ENCODE measurements around the gene PHF21A. TPM values are rescaled to one million over a fixed set of nuclear protein-coding genes. Genes with fewer than 3 reads are reported as not detected.

Gene PHF21A
- total and polyA plus RNA-seq, 2 of the 8 experiments (the other 6 are each of a cell fraction or from before 2014, with no cell fraction given): 17.6 to 40.3 TPM

DNA sequence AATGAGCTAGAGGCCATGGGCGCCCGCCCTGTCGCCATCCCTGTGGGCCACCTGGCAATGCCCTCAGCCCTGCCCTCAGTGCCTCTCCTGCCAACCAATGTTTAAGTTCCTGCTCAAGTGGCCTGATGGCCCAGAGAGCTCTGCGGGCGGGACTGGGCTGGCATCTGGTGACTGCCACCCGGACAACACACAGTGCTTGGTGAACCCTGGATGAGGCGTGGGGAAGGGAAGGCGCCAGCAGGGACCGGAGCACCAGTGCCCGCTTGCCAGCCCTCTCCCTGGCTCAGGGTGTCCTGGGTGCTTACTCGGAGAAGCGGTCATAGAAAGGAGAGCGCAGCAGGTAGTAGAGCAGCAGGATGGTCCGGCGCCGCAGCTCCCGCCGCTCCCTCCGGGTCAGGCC lies 207.7 kb downstream of the PHF21A start:
- Histone ChIP-seq H3K4me2 (ENCODE audit: insufficient read depth in 1 of 2, low read depth in 2 of 2, low read length in 2 of 2) (no peak overlapping the region), H3K9ac (replicated peaks in 1 of 4; ENCODE audit: extremely low read depth in 1 of 4, low read depth in 3 of 4, low read length in 3 of 4) (no peak overlapping the region), H3K4me3 (ENCODE audit: extremely low read depth in 1 of 4, insufficient read depth in 2 of 4, low read depth in 3 of 4, low read length in 4 of 4) (no peak overlapping the region), H4K20me1 (replicated peaks in 1 of 2; ENCODE audit: control insufficient read depth in 1 of 2, insufficient read depth in 2 of 2, low read length in 2 of 2) (peaks cover 4 to 25% of the 10 kb centered on the region in 2 experiments), H2BK12ac (ENCODE audit: low read depth, low read length) (no peak overlapping the region), H3K27ac (ENCODE audit: low read depth, low read length) (no peak overlapping the region), H3K79me1 (ENCODE audit: low read depth, low read length) (peaks cover 8% of the 10 kb centered on the region; the same call in 1 of the 2 replicates), H3K4ac (replicated peaks; ENCODE audit: insufficient read length, low read depth, low read length) (no peak overlapping the region), H3K9me3 (ENCODE audit: insufficient read depth in 2 of 2, low read depth in 1 of 2, low read length in 1 of 2) (no peaks in the 10 kb centered on the region), H4K5ac (ENCODE audit: insufficient read length, low read depth, low read length) (no peak overlapping the region), H3K23ac (ENCODE audit: insufficient read length) (no peak overlapping the region), H2BK120ac (replicated peaks; ENCODE audit: low read depth, low read length) (no peak overlapping the region), H3K14ac (ENCODE audit: insufficient read length) (no peak overlapping the region), H4K91ac (replicated peaks; ENCODE audit: insufficient read length, low read length) (no peak overlapping the region), H2AK5ac (ENCODE audit: low read depth, low read length) (no peak overlapping the region), H2AFZ (ENCODE audit: low read length) (no peak overlapping the region), H3K56ac (replicated peaks; ENCODE audit: insufficient read length, low read depth, low read length) (no peak overlapping the region), H3K36me3 (ENCODE audit: control insufficient read depth in 2 of 4, insufficient read depth in 4 of 4, low read length in 3 of 4) (peaks cover 3 to 26% (median 17%) of the 10 kb centered on the region in 4 experiments; a peak in 7 of 8 replicates), H3K79me2 (ENCODE audit: control insufficient read depth in 1 of 2, insufficient read depth in 2 of 2, low read length in 2 of 2) (peaks cover 0 to 6% of the 10 kb centered on the region in 2 experiments; a peak in 1 of 4 replicates), H3K4me1 (replicated peaks in 1 of 4; ENCODE audit: control insufficient read depth in 3 of 4, insufficient read depth in 4 of 4, low read length in 3 of 4) (peaks cover 0 to 6% (median 1%) of the 10 kb centered on the region in 4 experiments; a peak in 4 of 7 replicates), H3K27me3 (replicated peaks in 1 of 4; ENCODE audit: control insufficient read depth in 3 of 4, extremely low read depth in 1 of 4, insufficient read depth in 3 of 4, low read length in 3 of 4) (no peaks in the 10 kb centered on the region), H4K8ac (ENCODE audit: extremely low read depth, insufficient read depth, low read length) (no peak overlapping the region), H3K23me2 (ENCODE audit: low read depth, low read length) (peaks cover 10% of the 10 kb centered on the region), H2BK5ac (ENCODE audit: low read depth, low read length) (no peak overlapping the region), H2BK20ac (ENCODE audit: low read length) (no peak overlapping the region), H3K18ac (ENCODE audit: extremely low read depth, low read length) (no peak overlapping the region), H2BK15ac (ENCODE audit: low read length) (no peak overlapping the region)
- FAIRE-seq (no peak), DNase-seq (ENCODE audit: low read depth in 1 of 2, low spot score in 2 of 2) (no peak)
- POLR2A ChIA-PET (ENCODE audit: partially characterized antibody): interaction anchor here (1.5 to 2.9 kb wide), 2 partner anchors 8 to 13 kb away, joined by 7 to 11 read pairs; partner anchors contain the start of gene LARGE2
- WGBS, 2 experiments (ENCODE audit: extremely low coverage in 1 of 2, insufficient coverage in 1 of 2, insufficient read length in 1 of 2, insufficient replicate concordance in 2 of 2, low coverage in 1 of 2, low lambda C conversion rate in 2 of 2, missing lambda C conversion rate in 1 of 2): 97% methylated on average over 19 of the region's 19 CpGs; no CpG with 5 or more reads in 1 of the 2 experiments
- CTCF ChIA-PET (ENCODE audit: partially characterized antibody): interaction anchor here (0.7 to 1.4 kb wide), 4 partner anchors 21 to 390 kb away, joined by 3 to 4 read pairs (median 4); no protein-coding TSS in a partner anchor
- no peak for TF ChIP-seq RAD21 (IDR thresholded peaks at IDR 0.05 in 1 of 2, conservative IDR thresholded peaks at IDR 0.05 in 1 of 2; ENCODE audit: low read depth in 2 of 2, low read length in 2 of 2)
- no peak for TF ChIP-seq CTBP2 (IDR thresholded peaks at IDR 0.05; ENCODE audit: borderline replicate concordance, insufficient read depth, insufficient read length, low read length)
- TF ChIP-seq JUND (IDR thresholded peaks at IDR 0.05; ENCODE audit: low read length): no peak
- TF ChIP-seq POU5F1 (IDR thresholded peaks at IDR 0.05; ENCODE audit: low read depth, low read length): no peak
- TF ChIP-seq, protein P1, sequence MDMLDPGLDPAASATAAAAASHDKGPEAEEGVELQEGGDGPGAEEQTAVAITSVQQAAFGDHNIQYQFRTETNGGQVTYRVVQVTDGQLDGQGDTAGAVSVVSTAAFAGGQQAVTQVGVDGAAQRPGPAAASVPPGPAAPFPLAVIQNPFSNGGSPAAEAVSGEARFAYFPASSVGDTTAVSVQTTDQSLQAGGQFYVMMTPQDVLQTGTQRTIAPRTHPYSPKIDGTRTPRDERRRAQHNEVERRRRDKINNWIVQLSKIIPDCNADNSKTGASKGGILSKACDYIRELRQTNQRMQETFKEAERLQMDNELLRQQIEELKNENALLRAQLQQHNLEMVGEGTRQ (IDR thresholded peaks at IDR 0.05; ENCODE audit: low read length): no peak
- TF ChIP-seq RFX5 (IDR thresholded peaks at IDR 0.05; ENCODE audit: borderline replicate concordance, low read depth, low read length): no peak
- no peak for TF ChIP-seq POLR2AphosphoS5 (IDR thresholded peaks at IDR 0.05; ENCODE audit: low read depth, low read length)
- no peak for TF ChIP-seq ASH2L (IDR thresholded peaks at IDR 0.05; ENCODE audit: low read length)
- no peak for TF ChIP-seq TAF7 (optimal IDR thresholded peaks at IDR 0.05; ENCODE audit: borderline replicate concordance, low read depth, low read length)
- TF ChIP-seq, protein P2, sequence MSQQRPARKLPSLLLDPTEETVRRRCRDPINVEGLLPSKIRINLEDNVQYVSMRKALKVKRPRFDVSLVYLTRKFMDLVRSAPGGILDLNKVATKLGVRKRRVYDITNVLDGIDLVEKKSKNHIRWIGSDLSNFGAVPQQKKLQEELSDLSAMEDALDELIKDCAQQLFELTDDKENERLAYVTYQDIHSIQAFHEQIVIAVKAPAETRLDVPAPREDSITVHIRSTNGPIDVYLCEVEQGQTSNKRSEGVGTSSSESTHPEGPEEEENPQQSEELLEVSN (IDR thresholded peaks at IDR 0.05): no peak
- no peak for TF ChIP-seq HDAC6 (IDR thresholded peaks at IDR 0.05; ENCODE audit: low read depth, low read length)
- no peak for TF ChIP-seq CHD2 (IDR thresholded peaks at IDR 0.05; ENCODE audit: low read length)
